RWPE2 (cell line): ENCODE measurements around the gene BCL7B.
"Not testable (repeated sequence)": the region's sequence is repeated elsewhere in the genome, so short reads cannot be mapped to it uniquely, and the experiment has no call there.

ENCODE experiments used
- ATAC-seq: fragments of 200-7000 bp; cut with Tn5 transposase; 3 replicates; pipeline ENCODE4 v1.9.1; 2021; ENCODE audit warnings: low read depth
- DNase-seq: peaks from one replicate; pipeline ENCODE4 v3.0.0-alpha.2; 2020; ENCODE audit warnings: low spot score
- H3K27ac ChIP-seq: fragments of 450-650 bp; 2 replicates; pipeline ENCODE4 v1.5.1; 2017; ENCODE audit warnings: mild to moderate bottlenecking; ENCODE audit not compliant: poor library complexity, severe bottlenecking
- H3K27me3 ChIP-seq: fragments of 250-450 bp; sonication (Bioruptor Pico); 2 replicates; pipeline ENCODE4 v1.5.1; 2021; ENCODE audit warnings: mild to moderate bottlenecking, moderate library complexity; ENCODE audit not compliant: insufficient read depth, poor library complexity, severe bottlenecking
- H3K36me3 ChIP-seq: fragments of 250-450 bp; sonication (Bioruptor Pico); 2 replicates; pipeline ENCODE4 v1.5.1; 2020; ENCODE audit warnings: low read depth, mild to moderate bottlenecking, moderate library complexity
- H3K4me1 ChIP-seq: fragments of 250-450 bp; sonication (Bioruptor Pico); 2 replicates; pipeline ENCODE4 v1.5.1; 2021; ENCODE audit warnings: mild to moderate bottlenecking, moderate library complexity; ENCODE audit not compliant: insufficient read depth, poor library complexity, severe bottlenecking
- H3K4me3 ChIP-seq: fragments of 250-450 bp; sonication (Bioruptor Pico); 2 replicates; pipeline ENCODE4 v1.5.1; 2021; ENCODE audit warnings: mild to moderate bottlenecking, moderate library complexity; ENCODE audit not compliant: severe bottlenecking
- H3K9me3 ChIP-seq: fragments of 250-450 bp; sonication (Bioruptor Pico); 2 replicates; pipeline ENCODE4 v1.5.1; 2021; ENCODE audit warnings: mild to moderate bottlenecking, moderate library complexity; ENCODE audit not compliant: severe bottlenecking
- CTCF ChIP-seq: fragments of 450-650 bp; IDR thresholded peaks from one replicate; pipeline ENCODE4 v1.5.1; 2017; ENCODE audit warnings: mild to moderate bottlenecking, moderate library complexity; ENCODE audit not compliant: poor library complexity, severe bottlenecking

Gene BCL7B

GRCh38 chr7:73536479-73536878 is 21.0 kb downstream of the BCL7B start:
- Histone ChIP-seq H3K36me3 (peaks cover 43% of the 10 kb centered on the region), H3K4me1 (no peaks in the 10 kb centered on the region), H3K27ac (no peak overlapping the region), H3K27me3 (no peaks in the 10 kb centered on the region), H3K4me3 (no peak overlapping the region), H3K9me3 (no peaks in the 10 kb centered on the region)
- ATAC-seq (no peak), DNase-seq (no peak)
- TF ChIP-seq CTCF = no peak

GRCh38 chr7:73535918-73536317 is 21.6 kb downstream of the BCL7B start:
- DNase-seq, H3K4me1 ChIP-seq, H3K9me3 ChIP-seq, ATAC-seq, H3K27ac ChIP-seq, H3K27me3 ChIP-seq, H3K4me3 ChIP-seq: not testable (repeated sequence)
- peaks cover 43% of the 10 kb centered on the region for H3K36me3 ChIP-seq

DNA sequence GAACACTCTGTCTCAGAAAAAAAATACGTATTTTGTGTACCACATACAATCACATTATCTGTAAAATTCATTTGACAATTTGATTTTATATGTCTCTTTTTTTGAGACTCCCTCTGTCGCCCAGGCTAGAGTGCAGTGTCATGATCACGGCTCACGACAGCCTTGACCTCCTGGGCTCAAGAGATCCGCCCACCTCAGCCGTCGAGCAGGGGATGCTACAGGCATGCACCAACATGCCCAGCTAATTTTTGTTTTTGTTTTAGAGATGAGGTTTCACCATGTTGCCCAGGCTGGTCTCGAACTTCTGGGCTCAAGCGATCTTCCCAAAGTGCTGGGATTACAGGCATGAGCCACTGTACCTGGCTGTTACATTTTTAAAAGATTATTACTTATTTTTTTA is 23.7 kb downstream of the BCL7B start:
- TF ChIP-seq CTCF = no peak
- Histone ChIP-seq H3K4me1 (no peaks in the 10 kb centered on the region), H3K27me3 (no peaks in the 10 kb centered on the region), H3K4me3 (no peak overlapping the region), H3K27ac (no peak overlapping the region), H3K9me3 (no peaks in the 10 kb centered on the region), H3K36me3 (peaks cover 26% of the 10 kb centered on the region)
- ATAC-seq = no peak
- no peak for DNase-seq

DNA sequence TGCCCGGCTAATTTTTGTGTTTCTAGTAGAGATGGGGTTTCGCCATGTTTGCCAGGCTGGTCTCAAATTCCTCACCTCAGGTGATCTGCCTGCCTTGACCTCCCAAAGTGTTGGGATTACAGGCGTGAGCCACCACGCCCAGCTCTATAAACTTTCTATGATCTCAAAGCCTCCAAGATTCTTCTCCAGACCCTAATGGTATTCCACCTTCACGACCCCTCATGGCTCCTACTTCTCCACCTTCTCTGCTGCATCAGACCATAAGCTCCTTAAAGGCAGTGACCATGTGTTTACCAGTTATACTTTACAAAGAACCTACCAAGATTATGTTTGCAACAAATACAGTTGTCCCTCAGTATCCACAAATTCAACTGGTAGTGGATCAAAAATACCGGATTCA is 25.3 kb downstream of the BCL7B start:
- H3K4me1 ChIP-seq = no peaks in the 10 kb centered on the region
- TF ChIP-seq CTCF = no peak
- H3K27ac ChIP-seq = no peak overlapping the region
- DNase-seq = no peak
- no peak overlapping the region for H3K4me3 ChIP-seq
- H3K9me3 ChIP-seq = no peaks in the 10 kb centered on the region
- ATAC-seq = no peak
- no peaks in the 10 kb centered on the region for H3K27me3 ChIP-seq
- H3K36me3 ChIP-seq = peaks cover 13% of the 10 kb centered on the region; the same call in 1 of the 2 replicates

- Histone ChIP-seq H3K4me1 (no peaks in the 10 kb centered on the region), H3K27ac (no peak overlapping the region), H3K27me3 (no peaks in the 10 kb centered on the region), H3K4me3 (no peak overlapping the region), H3K36me3 (no peaks in the 10 kb centered on the region), H3K9me3 (no peaks in the 10 kb centered on the region)
- no peak for DNase-seq
- TF ChIP-seq CTCF = no peak
- no peak for ATAC-seq
These were observed 26.7 kb downstream of the BCL7B start for GRCh38 chr7:73530800-73531199.
